Measurements from ENCODE around the gene TRIM26. TPM values are rescaled to one million over a fixed set of nuclear protein-coding genes. Genes with fewer than 3 reads are reported as not detected.
"Not testable (repeated sequence)": the region's sequence is repeated elsewhere in the genome, so short reads cannot be mapped to it uniquely, and the experiment has no call there.

TRIM26 gene
- total and polyA plus RNA-seq, 2 donors (not counting 1 experiment from before 2014, with no cell fraction given) = 49.5 to 73.2 TPM

GRCh38 chr6:30258204-30258603 is 45.0 kb upstream of the TRIM26 start:
- Mint-ChIP-seq H3K27ac (peak overlapping the region; percentile 98), H3K9me3 (ENCODE audit: insufficient read depth) (no peaks in the 10 kb centered on the region), H3K4me3 (peak overlapping the region; percentile 52), H3K4me1 (peaks cover 32% of the 10 kb centered on the region), H3K27me3 (peaks cover 2% of the 10 kb centered on the region)
- ChIA-PET CTCF (interaction anchor here (1.7 kb wide), 1 partner anchor 20 kb away, joined by 7 read pairs; no protein-coding TSS in a partner anchor), POLR2A (no interaction called here)
- Histone ChIP-seq H2AFZ (ENCODE audit: insufficient read depth, low read depth, low read length, poor library complexity, severe bottlenecking) (peak overlapping the region; percentile 62), H3K9me3 (ENCODE audit: control extremely low read depth in 1 of 3, control insufficient read depth in 2 of 3, insufficient read depth in 1 of 3, low read length in 2 of 3) (no peaks in the 10 kb centered on the region), H3K36me3 (replicated peaks in 1 of 2; ENCODE audit: control extremely low read depth in 1 of 2, control insufficient read depth in 1 of 2, extremely low read depth in 1 of 2, insufficient read depth in 2 of 2, low read length in 1 of 2) (peaks cover 0 to 20% of the 10 kb centered on the region in 2 experiments), H3K4me3 (ENCODE audit: control extremely low read depth in 1 of 5, extremely low read depth in 1 of 5, insufficient read depth in 1 of 5, low read depth in 2 of 5, low read length in 4 of 5) (no peak overlapping the region), H3K27me3 (replicated peaks in 1 of 4; ENCODE audit: control extremely low read depth in 1 of 4, control insufficient read depth in 3 of 4, insufficient read depth in 4 of 4, low read length in 3 of 4) (no peaks in the 10 kb centered on the region), H3K4me1 (ENCODE audit: control insufficient read depth in 2 of 2, insufficient read depth in 2 of 2, low read length in 2 of 2) (peaks cover 19 to 27% of the 10 kb centered on the region in 2 donors), H3K79me2 (ENCODE audit: control insufficient read depth, insufficient read depth, low read length) (peaks cover 15% of the 10 kb centered on the region), H3K27ac (ENCODE audit: low read length in 2 of 2) (peak overlapping the region; percentile 93 to 98), H3K9ac (ENCODE audit: low read length) (no peak overlapping the region), H4K20me1 (ENCODE audit: control insufficient read depth, insufficient read depth, low read length, poor library complexity, severe bottlenecking) (no peaks in the 10 kb centered on the region), H3K4me2 (replicated peaks; ENCODE audit: low read depth, low read length, poor library complexity, severe bottlenecking) (no peak overlapping the region)
- TF ChIP-seq EZH2 (IDR thresholded peaks at IDR 0.05; ENCODE audit: borderline replicate concordance, insufficient read depth, low read depth, low read length, poor library complexity, severe bottlenecking) = no peak
- no peak for TF ChIP-seq CTCF (IDR thresholded peaks at IDR 0.05)
- ATAC-seq (ENCODE audit: low read depth) (no peak), DNase-seq (peak; percentile 35)
- WGBS (ENCODE audit: insufficient coverage) = 100% methylated on average over 1 of the region's 3 CpGs
- intact Hi-C loops (cut with micrococcal nuclease) = loop anchor here (2.0 kb wide), 2 partner anchors 45 to 155 kb away; partner anchors contain the start of gene TRIM26

GRCh38 chr6:30252417-30252816 is 39.2 kb upstream of the TRIM26 start:
- H3K4me2 ChIP-seq (replicated peaks; ENCODE audit: low read depth, low read length, poor library complexity, severe bottlenecking); H3K9ac ChIP-seq (ENCODE audit: low read length); H3K4me3 ChIP-seq (ENCODE audit: control extremely low read depth in 1 of 5, extremely low read depth in 1 of 5, insufficient read depth in 1 of 5, low read depth in 2 of 5, low read length in 4 of 5); H2AFZ ChIP-seq (ENCODE audit: insufficient read depth, low read depth, low read length, poor library complexity, severe bottlenecking); H3K9me3 Mint-ChIP-seq (ENCODE audit: insufficient read depth); H3K27me3 Mint-ChIP-seq; DNase-seq; H4K20me1 ChIP-seq (ENCODE audit: control insufficient read depth, insufficient read depth, low read length, poor library complexity, severe bottlenecking); intact Hi-C loops (cut with micrococcal nuclease); H3K9me3 ChIP-seq (ENCODE audit: control extremely low read depth in 1 of 3, control insufficient read depth in 2 of 3, insufficient read depth in 1 of 3, low read length in 2 of 3); H3K4me1 ChIP-seq (ENCODE audit: control insufficient read depth in 2 of 2, insufficient read depth in 2 of 2, low read length in 2 of 2); H3K79me2 ChIP-seq (ENCODE audit: control insufficient read depth, insufficient read depth, low read length); POLR2A ChIA-PET; H3K36me3 ChIP-seq (replicated peaks in 1 of 2; ENCODE audit: control extremely low read depth in 1 of 2, control insufficient read depth in 1 of 2, extremely low read depth in 1 of 2, insufficient read depth in 2 of 2, low read length in 1 of 2); CTCF ChIA-PET; H3K27ac ChIP-seq (ENCODE audit: low read length in 2 of 2); H3K4me1 Mint-ChIP-seq; H3K27ac Mint-ChIP-seq; H3K27me3 ChIP-seq (replicated peaks in 1 of 4; ENCODE audit: control extremely low read depth in 1 of 4, control insufficient read depth in 3 of 4, insufficient read depth in 4 of 4, low read length in 3 of 4); H3K4me3 Mint-ChIP-seq; ATAC-seq (ENCODE audit: low read depth): not testable (repeated sequence)
- WGBS (ENCODE audit: insufficient coverage) = no CpG with 5 or more reads among the region's 1 CpG

Measured in B cell (primary cell).